Mammary epithelial cell (primary cell): Measurements from ENCODE around the gene MCUB.

ENCODE experiments used
- EZH2 ChIP-seq: IDR thresholded peaks from 2 replicates; pipeline ENCODE4 v1.6.1; 2012; ENCODE audit warnings: low read length, inconsistent platforms, borderline replicate concordance
- TF ChIP-seq, protein P1 (sequence below), 2 donors: IDR thresholded peaks in 1 of 2; conservative IDR thresholded peaks in 1 of 2; 2 replicates each; pipeline ENCODE4 v1.5.1; 2011 to 2012; ENCODE audit warnings: inconsistent platforms in 2 of 2, low read length in 2 of 2, mild to moderate bottlenecking in 2 of 2, control low read depth in 1 of 2, low read depth in 1 of 2; ENCODE audit not compliant: insufficient read depth in 1 of 2; ENCODE audit errors: extremely low read depth in 1 of 2

DNA sequence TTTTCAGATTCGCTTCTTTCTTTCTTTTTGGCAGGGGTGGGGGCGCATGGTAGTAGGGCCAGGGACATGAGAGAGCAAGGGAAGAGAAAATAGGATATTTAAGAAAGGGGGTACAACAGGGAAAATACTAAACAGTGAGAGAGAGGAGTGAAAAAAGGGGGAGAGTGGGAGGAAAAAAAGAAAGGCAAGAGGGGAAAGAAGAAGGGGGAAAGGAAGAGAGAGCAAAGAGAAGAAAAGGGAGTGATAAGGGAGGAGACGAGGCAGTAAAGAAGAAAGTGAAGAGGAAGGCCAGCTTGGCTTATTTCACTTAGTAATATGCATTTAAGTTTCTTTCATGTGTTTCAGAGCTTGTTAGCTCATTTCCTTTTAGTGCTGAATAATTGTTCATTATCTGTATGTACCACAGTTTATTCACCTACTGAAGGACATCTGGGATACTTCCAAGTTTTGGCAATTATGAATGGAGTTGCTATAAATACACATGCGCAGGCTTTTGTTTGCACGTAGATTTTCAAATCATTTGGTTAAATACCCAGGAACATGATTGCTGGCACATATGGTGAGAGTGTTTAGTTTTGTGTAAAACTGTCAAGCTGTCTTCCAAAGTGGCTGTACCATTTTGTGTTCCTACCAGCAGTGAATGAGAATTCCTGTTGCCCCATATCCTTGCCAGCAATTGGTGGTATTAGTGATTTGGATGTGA, 105.9 kb downstream of the MCUB start:
- TF ChIP-seq EZH2: no peak
- TF ChIP-seq, protein P1, sequence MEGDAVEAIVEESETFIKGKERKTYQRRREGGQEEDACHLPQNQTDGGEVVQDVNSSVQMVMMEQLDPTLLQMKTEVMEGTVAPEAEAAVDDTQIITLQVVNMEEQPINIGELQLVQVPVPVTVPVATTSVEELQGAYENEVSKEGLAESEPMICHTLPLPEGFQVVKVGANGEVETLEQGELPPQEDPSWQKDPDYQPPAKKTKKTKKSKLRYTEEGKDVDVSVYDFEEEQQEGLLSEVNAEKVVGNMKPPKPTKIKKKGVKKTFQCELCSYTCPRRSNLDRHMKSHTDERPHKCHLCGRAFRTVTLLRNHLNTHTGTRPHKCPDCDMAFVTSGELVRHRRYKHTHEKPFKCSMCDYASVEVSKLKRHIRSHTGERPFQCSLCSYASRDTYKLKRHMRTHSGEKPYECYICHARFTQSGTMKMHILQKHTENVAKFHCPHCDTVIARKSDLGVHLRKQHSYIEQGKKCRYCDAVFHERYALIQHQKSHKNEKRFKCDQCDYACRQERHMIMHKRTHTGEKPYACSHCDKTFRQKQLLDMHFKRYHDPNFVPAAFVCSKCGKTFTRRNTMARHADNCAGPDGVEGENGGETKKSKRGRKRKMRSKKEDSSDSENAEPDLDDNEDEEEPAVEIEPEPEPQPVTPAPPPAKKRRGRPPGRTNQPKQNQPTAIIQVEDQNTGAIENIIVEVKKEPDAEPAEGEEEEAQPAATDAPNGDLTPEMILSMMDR (conservative IDR thresholded peaks at IDR 0.05 in 1 of 2, IDR thresholded peaks at IDR 0.05 in 1 of 2; ENCODE audit: extremely low read depth in 1 of 2, insufficient read depth in 1 of 2, low read depth in 1 of 2, low read length in 2 of 2): no peak
